GM18508 (cell line): ENCODE data around the gene AJM1.
"Not testable (repeated sequence)": the region's sequence is repeated elsewhere in the genome, so short reads cannot be mapped to it uniquely, and the experiment has no call there.

Source experiments
- ATAC-seq: cut with Tn5 transposase; IDR thresholded peaks from one replicate; pipeline ENCODE4 v1.9.1; 2021; ENCODE audit warnings: moderate number of reproducible peaks; ENCODE audit not compliant: insufficient read depth, unreplicated experiment

Gene AJM1

DNA sequence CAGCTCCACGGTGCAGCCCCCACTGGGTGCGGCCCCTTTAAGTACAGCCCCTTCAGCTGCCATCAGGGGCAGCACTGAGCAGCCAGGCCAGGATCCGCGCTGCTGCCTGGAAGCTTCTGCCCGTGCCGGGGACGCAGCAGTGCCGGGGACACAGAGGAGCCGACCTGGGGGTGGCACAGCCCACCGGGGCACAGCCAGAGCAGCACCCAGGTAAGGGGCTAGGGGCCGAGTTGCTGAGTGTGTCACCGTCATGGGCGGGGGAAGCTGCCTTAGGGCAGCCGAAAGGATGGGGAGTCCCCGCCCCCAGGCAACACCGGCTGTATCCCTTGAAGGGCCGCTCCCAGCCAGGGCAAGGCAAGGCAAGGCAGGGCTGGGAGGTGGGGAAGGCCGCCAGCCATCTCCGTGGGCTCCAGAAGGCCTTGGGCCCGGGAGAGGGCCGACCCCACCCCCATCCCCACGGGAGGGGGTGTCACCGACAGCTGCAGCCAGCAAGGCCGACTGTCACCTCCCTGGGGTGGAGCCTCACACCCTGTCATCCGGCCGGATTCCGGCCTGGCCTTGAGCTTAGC is at the start of gene AJM1:
Gene AJM1, plus strand, starts transcription at position 99 of the 569 bp plus-strand sequence. CDS start 1,937 bp downstream, outside the sequence.
- ATAC-seq: not testable (repeated sequence)

DNA sequence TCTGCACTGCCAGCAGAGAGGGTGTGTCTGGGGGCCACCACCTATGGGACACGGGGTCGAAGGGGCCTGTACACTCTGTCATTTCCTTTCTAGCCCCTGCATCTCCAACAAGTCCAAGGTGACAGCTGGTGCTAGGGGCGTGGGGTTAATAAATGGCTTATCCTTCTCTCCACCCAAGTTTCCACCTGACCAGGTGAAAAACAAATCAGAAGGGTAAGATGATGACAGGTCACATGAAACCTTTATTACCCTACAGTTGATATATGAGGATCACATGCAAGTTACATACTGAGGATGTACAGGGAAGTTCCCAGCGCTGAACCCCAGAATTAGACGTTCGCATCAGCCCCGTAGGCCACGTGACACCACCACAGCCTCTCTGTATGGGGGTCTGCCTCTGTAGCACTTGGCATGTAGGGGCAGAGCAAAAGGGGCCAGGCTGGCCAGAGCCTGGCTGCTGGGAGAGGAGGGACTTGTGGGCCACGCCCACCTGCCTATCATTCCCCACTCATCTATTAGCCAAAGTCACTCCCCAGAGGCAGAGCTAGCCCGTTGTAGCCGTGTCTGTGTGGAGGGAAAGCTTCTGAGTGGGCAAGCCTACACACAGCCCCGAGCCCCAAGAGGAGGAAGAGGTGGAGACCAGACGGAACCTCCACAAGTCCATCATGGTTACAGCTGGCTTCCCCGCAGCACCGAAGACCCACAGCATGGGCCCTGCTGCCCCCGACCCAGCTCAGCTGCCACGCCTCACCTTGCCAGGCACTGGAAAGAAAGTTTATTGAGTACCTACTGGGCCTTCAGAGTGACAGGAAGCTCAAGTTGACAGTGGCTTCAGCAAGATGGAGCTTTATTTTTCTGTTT is 49.0 kb upstream of the AJM1 start:
- ATAC-seq: no peak

DNA sequence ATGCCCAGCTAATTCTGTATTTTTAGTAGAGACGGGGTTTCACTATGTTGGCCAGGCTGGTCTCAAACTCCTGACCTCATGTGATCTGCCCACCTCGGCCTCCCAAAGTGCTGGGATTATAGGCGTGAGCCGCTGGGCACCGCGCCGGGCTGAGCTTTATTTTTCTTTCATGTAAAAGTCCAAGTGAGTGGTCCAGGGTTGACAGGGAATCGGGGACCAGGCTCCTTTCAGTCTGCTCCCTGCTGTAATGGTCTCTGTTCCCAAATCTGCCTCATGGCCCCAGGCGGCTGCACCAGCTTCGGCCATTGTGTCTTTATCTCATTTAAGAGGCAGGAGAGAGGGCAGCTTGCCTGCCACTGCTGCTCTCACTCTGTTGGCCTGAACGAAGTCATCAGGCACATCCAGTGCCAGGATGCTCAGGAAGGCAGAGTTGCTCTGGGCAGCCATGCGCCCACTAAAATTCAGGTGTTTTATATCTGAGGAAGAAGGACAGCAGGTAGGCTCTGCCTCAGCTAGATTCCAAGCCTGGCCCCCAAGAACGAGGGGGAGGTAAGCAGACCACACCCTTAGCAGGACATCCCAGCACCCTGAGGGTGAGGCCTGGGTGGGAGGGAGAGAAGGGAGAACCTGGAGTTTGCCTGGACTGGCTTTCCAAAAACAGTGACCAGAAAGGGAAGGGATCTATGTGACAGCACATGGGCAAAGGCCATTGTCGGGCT is 47.8 kb upstream of the AJM1 start:
- ATAC-seq: no peak

DNA sequence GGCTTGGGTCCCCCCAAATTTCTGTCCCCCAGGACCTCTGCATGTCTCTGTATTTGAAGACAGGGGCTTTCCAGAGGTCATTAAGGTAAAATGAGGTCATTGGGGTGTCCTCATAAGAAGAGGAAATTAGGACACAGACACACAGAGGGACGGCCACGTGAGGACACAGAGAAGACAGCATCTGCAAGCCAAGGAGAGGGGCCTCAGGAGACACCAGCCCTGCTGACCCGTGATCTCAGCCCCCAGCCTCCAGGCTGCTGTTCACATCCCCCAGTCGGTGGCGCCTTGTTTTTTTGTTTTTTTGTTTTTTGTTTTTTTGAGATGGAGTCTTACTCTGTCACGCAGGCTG is 47.3 kb upstream of the AJM1 start:
- no peak for ATAC-seq

DNA sequence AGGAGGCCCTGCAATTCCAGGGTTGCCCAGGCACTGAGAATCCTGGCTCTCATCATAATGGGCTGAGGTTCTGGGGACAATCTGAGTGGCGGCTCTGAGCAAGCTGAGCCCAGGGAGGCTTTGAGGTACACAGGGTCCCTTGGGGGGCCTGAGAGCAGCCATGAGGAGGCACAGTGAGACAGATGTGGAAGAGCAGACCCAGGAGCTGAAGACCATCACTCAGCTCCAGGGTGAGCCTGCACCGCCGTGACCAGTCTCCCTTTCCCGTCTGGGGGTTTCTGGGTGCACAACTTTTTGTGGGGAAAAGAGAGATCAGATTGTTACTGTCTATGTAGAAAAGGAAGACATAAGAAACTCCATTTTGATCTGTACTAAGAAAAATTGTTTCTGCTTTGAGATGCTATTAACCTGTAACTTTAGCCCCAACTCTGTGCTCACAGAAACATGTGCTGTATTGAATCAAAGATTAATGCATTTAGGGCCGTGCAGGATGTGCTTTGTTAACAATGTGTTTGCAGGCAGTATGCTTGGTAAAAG is 46.0 kb upstream of the AJM1 start, which contains the start of gene CCDC183:
Gene CCDC183, plus strand, starts transcription at position 101 of the 537 bp plus-strand sequence. Its CDS starts 60 bp downstream, at position 161.
- ATAC-seq: no peak

DNA sequence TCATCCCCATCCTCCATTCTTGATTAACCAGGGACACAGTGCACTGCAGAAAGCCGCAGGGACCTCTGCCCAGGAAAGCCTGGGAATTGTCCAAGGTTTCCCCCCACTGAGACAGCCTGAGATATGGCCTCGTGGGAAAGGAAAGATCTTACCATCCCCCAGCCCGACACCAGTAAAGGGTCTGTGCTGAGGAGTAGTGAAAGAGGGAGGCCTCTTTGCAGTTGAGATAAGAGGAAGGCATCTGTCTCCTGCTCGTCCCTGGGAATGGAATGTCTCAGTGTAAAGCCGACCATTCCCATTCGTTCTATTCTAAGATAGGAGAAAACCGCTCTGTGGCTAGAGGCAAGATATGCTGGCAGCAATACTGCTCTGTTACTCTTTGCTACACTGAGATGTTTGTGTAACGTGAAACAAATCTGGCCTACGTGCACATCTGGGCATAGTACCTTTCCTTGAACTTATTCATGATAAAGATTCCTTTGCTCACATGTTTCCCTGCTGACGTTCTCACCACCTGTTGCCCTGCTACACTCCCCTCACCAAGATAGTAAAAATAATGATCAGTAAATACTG is 45.4 kb upstream of the AJM1 start:
- ATAC-seq: not testable (repeated sequence)

DNA sequence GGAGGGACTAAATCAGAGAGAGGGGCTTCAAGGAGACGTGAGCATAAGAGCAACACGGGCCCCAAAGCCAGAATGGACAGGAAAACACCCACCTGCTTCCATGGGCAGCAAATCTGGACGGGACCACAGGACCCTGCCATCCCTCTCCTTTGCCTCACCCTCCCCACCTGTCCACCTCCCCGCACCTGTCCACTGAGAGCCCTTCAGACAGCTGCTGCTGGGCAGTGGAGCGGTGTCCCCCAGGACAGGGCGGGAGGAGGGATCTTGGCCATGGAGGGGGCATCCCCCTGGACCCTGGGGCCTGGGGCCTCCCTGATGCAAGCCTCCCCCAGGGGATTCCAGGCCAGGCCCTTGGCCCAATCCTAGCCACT is 43.6 kb upstream of the AJM1 start:
- no peak for ATAC-seq

DNA sequence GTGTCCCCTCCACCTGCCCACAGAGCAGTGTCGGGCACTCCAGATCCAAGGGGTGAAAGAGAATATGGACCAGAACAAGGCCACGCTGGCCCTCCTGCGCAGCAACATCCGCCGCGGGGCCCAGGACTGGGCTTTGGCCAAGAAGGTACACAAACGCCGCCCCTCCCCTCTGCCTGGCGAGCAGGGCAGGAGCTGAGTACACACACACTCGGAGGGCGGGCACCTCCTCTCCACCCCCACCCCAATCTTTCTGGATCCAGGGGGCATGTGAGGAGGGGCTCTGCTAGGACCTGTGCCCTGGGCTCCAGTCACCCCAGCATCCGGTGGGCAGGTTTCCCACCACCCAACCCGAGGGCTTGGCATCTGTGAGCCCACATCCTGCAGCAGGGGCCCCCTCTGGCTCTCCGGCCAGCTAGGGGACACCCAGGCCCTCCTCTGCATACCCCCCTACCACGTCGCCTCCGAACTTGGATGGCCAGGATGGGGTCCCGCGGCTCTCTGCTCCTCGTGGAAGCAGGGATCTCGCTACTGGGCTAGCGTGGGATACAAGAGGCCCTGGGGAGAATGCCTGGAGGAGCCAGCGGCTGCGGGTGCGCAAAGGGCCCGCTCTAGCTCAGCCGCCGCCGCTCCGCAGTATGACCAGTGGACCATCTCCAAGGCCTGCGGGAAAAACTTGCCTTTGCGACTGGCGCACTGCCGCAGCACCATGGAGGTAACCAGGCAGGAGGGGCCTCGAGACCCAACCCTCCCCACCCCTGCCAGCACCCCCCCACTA is 43.0 kb upstream of the AJM1 start:
- ATAC-seq: no peak

DNA sequence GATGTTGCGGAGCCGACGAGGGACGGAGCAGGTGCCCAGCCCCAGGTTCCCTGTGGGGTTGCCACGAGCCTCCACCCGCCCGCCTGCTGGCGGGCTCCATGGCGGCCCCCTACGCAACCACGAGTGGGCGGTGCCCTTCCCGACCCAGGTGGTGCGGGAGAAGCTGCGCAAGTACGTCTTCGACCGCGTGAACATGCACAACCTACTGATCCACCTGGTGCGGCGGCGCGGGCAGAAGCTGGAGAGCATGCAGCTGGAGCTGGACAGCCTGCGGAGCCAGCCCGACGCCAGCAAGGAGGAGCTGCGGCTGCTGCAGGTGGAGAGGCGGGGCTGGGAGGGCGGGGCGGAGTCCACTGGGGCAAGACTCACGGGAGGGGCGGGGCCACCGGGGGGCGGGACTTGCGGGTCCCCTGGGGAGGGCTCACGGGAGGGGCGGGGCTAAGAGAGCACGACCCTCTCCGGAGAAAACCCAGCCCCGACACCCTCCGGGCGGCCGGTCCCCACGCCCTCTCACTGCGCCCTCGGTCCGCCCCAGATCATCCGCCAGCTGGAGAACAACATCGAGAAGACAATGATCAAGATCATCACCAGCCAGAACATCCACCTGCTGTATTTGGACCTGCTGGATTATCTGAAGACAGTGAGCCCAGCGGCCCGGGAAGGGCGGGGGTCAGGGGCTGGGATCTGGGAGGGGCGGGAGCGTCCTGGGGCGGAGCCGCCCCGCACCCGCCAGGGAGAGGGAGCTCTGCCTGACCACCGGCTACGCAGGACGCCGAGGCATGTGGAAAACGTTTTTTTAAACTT is 42.2 kb upstream of the AJM1 start:
- no peak for ATAC-seq

DNA sequence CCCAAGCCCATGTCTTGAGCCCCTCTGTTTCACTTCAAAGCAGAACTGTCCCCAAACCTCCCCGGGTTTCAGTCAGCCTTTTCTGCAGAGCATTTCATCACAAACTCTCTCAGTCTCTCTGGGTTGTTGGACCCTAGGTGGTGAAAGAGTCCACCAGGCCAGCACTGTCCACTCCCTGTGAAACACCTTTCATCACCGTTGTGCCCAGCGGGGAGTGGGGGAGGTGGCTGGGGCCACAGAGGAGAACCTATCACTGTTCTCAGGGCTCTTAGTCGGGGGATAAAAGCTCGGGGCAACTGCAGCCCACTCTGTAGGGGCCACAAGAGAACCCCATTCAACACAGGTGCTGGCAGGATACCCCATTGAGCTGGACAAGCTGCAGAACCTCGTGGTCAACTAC is 40.0 kb upstream of the AJM1 start:
- ATAC-seq: no peak

DNA sequence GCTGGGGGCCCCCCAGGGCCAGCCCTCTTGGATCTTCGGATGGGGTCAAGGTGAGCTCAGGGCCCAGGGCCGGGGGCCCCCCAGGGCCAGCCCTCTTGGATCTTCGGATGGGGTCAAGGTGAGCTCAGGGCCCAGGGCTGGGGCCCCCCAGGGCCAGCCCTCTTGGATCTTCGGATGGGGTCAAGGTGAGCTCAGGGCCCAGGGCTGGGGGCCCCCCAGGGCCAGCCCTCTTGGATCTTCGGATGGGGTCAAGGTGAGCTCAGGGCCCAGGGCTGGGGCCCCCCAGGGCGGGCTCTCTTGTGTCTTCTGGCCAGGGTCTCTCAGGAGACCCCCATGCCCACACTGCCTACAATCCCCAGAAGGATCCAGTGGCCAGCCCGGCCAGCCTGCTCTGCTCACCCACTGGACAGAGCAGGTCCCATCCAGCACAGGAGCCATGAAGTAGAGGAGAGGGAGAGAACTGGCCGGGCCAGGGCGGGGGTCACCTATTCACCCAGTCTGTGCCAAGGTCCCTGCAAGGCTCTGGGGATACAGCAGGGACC is 39.2 kb upstream of the AJM1 start:
- ATAC-seq: not testable (repeated sequence)

DNA sequence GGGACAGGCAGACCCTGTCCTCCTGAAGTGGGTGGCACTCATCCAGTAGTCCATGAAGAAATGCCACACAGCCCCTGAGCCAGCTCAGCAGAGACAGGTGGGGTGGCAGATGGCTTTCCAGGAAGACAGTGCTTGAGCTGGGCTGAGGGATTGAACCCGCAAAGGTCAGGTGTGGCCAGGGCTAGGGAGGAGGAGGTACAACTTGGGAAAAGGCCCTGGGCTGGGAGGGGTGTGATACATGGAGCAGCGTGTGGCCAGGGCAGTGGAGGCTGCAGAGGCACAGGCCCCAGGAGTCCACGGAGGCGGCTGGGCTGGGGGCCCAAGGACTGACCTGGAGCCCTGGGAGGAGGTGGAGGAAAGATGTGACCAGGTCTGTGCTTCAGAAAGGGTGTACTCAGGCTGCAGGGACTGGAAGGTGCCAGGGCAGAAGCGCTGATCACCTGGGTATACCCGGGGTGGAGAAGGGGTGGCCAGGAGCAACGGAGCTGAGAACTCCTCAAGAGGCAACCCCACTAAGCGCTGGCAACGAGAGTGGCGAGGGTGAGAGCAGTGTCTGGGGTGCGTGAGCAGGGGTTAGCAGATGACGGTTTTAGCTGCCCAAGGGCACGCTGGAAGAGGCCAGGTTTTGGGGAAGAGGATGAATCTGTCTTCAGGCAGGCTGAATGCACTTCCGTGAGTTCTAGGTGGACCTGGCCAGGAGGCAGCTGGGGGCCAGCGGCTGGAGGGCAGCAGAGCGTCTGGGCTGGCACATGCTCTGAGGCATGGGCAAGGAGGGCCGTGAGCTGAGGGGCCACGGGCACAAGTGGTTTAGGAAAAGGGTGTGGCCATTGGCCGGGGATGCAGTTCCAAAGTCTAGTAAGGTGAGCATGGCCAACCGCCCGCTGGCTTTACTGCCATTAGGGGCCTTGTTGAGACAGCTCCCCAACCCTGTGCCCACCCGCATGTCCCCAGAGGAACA is 38.4 kb upstream of the AJM1 start:
- ATAC-seq: no peak

DNA sequence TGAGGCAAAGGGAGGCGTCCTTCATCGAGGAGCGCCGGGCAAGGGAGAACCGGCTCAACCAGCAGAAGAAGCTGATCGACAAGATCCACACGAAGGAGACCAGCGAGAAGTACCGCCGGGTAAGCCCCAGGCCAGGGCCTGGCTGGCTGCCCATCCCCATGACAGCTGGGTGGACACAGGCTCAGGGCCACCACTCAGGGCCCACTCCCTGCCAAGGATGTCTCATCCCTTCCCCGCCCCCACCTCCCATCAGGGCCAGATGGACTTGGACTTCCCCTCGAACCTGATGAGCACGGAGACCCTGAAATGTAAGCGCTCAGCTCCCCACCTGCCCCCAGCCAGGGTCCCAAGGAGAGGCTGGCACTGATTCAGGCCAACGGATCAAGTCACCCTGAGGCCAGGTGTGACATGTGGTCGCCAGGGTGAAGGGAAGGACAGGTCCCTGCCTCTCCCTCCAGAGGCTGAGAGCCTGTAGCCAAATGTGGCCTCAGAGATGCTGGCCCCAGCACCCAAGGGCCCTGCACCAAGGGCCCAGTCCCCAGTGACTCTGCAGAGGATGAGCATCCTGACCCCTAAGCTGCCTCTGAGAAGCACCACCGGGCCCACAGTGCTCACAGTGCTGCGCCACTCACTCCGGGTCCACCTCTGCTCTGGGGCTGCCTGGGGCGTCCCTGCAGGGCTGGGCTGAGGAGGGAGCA is 37.6 kb upstream of the AJM1 start:
- no peak for ATAC-seq

DNA sequence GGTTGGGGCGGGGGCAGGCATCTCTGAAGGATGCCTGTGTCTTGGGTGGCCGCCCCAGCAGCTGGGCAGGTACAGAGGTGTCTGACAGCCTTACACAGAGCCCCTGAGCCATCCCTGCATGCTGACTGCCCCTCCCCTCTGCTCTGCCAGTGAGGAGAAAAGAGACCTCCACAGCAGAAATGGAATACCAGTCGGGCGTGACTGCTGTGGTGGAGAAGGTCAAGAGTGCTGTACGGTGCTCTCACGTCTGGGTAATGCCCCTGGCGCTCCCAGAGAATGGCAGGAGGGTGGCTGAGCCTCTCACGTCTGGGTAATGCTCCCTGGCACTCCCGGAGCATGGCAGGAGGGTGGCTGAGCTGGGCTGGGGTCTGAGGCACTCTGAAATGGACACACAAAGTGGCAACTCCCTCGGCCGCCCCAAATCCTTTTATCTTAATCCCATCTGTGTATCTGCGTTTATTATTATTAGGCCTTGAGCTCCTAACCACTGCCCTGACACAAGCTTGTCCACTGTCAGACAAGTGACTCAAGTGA is 37.0 kb upstream of the AJM1 start:
- no peak for ATAC-seq

DNA sequence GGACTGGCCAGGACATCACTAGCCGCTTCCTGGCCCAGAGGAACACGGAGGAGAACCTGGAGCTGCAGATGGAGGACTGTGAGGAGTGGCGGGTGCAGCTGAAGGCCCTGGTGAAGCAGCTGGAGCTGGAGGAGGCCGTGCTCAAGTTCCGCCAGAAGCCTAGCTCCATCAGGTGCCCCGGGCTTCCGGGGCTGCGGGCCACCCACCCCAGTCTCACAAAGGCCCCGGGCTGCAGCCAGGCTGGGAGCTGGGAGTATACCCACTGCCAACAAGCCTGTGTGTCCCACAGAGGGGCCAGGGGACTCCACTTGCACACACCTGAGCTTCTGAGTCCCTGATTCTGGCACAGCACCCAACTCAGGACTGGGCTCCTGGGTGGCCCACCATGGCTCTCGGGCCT is 36.2 kb upstream of the AJM1 start:
- no peak for ATAC-seq

DNA sequence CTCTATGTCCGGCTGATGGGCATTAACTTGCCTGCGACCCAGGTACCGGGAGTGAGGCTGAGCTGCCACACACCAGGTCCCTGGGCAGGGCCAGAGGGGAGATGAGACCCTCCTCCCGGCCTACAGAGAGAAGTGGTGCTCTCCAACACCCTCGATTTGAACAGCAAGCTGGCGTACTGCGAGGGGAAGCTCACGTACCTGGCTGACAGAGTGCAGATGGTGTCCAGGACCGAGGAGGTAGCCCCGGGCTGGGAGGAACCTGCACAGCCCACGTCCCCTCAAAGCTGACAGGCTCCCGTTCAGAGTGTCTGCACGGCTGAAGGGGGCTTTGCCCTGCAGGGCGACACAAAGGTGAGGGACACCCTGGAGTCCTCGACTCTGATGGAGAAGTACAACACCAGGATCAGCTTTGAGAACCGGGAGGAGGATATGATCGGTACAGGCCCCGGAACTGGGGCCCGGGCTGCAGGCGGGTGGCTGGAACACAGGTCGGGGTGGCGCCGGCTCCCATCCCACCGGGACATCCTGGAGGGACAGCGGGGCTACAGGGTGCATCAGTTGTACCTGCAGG is 35.6 kb upstream of the AJM1 start:
- no peak for ATAC-seq
